Endothelial cell of umbilical vein (primary cell): Measurements from ENCODE around the gene TTK. TPM values are rescaled to one million over a fixed set of nuclear protein-coding genes. Genes with fewer than 3 reads are reported as not detected.

Experiments used
- BruUV-seq: library from RNA; stranded (reverse); fragments of 400-500 nt; replicated peaks from 2 replicates; lab custom pipeline; 2021; lab: Mats Ljungman, UMichigan
- CTCF ChIA-PET: fragments of 300-600, 350-600 bp; sonication (Branson Sonifier 250); formaldehyde crosslinking; loops from one replicate; lab custom pipeline; 2021; ENCODE audit warnings: antibody characterized with exemption, inconsistent platforms; lab: Charles Lee
- POLR2A ChIA-PET: fragments of 300-600, 350-600 bp; sonication (Branson Sonifier 250); formaldehyde crosslinking; loops from one replicate; lab custom pipeline; 2021; ENCODE audit warnings: antibody characterized with exemption, inconsistent platforms; lab: Charles Lee
- DNase-seq: peaks from one replicate; pipeline ENCODE4 v3.0.0-alpha.2; 2011; ENCODE audit warnings: low read depth, low spot score
- FAIRE-seq: peaks from 2 replicates; lab custom pipeline; 2011; peaks lifted over from hg19 to GRCh38; lab: Jason Lieb, UNC
- H2AFZ ChIP-seq: 2 replicates; pipeline ENCODE4 v1.6.0; 2012; ENCODE audit warnings: low read depth, low read length, control low read depth, inconsistent platforms
- H3K27ac ChIP-seq: 2 replicates; pipeline ENCODE4 v1.5.1; 2011; ENCODE audit warnings: low read depth, mild to moderate bottlenecking, control low read depth, low read length, moderate library complexity; ENCODE audit not compliant: insufficient read depth
- H3K27me3 ChIP-seq, 2 experiments: 2 replicates each; pipeline versions ENCODE4 v1.6.0 to v1.6.1; 2011; ENCODE audit warnings: low read length in 2 of 2, mixed read lengths in 1 of 2; ENCODE audit not compliant: control insufficient read depth in 2 of 2, insufficient read depth in 2 of 2
- H3K36me3 ChIP-seq, 2 experiments: 2 replicates in 1 of 2; 3 replicates in 1 of 2; pipeline ENCODE4 v1.5.1; 2011; ENCODE audit warnings: low read length in 2 of 2, mild to moderate bottlenecking in 1 of 2, moderate library complexity in 1 of 2; ENCODE audit not compliant: control insufficient read depth in 2 of 2, insufficient read depth in 2 of 2; ENCODE audit errors: extremely low read depth in 1 of 2
- H3K4me1 ChIP-seq: 3 replicates; pipeline ENCODE4 v1.5.1; 2011; ENCODE audit warnings: mild to moderate bottlenecking, low read length; ENCODE audit not compliant: control insufficient read depth, insufficient read depth; ENCODE audit errors: extremely low read depth
- H3K4me2 ChIP-seq: 2 replicates; pipeline ENCODE4 v1.6.1; 2011; ENCODE audit warnings: low read length, control low read depth, mixed read lengths; ENCODE audit not compliant: insufficient read depth
- H3K4me3 ChIP-seq, 3 experiments: fragments of 200-600 bp in 1 of 3; sonication (generic), shearing (Covaris generic) in 1 of 3; replicated peaks in 1 of 3; 2 replicates each; pipeline ENCODE4 v1.5.1; 2011 to 2016; ENCODE audit warnings: control low read depth in 3 of 3, low read length in 3 of 3, mild to moderate bottlenecking in 2 of 3, inconsistent platforms in 1 of 3, low read depth in 1 of 3, moderate library complexity in 1 of 3; ENCODE audit not compliant: insufficient read depth in 1 of 3
- H3K79me2 ChIP-seq: 2 replicates; pipeline ENCODE4 v1.6.0; 2012; ENCODE audit warnings: low read length, inconsistent platforms; ENCODE audit not compliant: control insufficient read depth, insufficient read depth
- H3K9ac ChIP-seq: replicated peaks from 2 replicates; pipeline ENCODE3; 2011; ENCODE audit warnings: low read length, control low read depth; ENCODE audit not compliant: insufficient read depth; ENCODE audit errors: extremely low read depth
- H3K9me1 ChIP-seq: replicated peaks from 3 replicates; pipeline ENCODE4 v1.6.0; 2011; ENCODE audit warnings: mild to moderate bottlenecking, low read length; ENCODE audit not compliant: control insufficient read depth, insufficient read depth; ENCODE audit errors: extremely low read depth
- H3K9me3 ChIP-seq: replicated peaks from 2 replicates; pipeline ENCODE4 v1.5.1; 2012; ENCODE audit warnings: low read length, inconsistent platforms; ENCODE audit not compliant: control insufficient read depth, insufficient read depth
- H4K20me1 ChIP-seq: replicated peaks from 2 replicates; pipeline ENCODE3; 2011; ENCODE audit warnings: mild to moderate bottlenecking, low read length; ENCODE audit not compliant: control insufficient read depth, insufficient read depth; ENCODE audit errors: extremely low read depth
- FOS ChIP-seq: IDR thresholded peaks from 2 replicates; pipeline ENCODE4 v1.6.1; 2011; ENCODE audit warnings: mild to moderate bottlenecking, low read length, moderate library complexity, borderline replicate concordance; ENCODE audit not compliant: insufficient read depth
- JUN ChIP-seq: IDR thresholded peaks from 2 replicates; pipeline ENCODE4 v1.6.1; 2011; ENCODE audit warnings: borderline replicate concordance, low read depth; ENCODE audit not compliant: insufficient read length, insufficient read depth
- POLR2A ChIP-seq: IDR thresholded peaks from 2 replicates; pipeline ENCODE4 v1.6.1; 2012; ENCODE audit warnings: low read depth, mild to moderate bottlenecking, control low read depth, low read length
- POLR2AphosphoS5 ChIP-seq: IDR thresholded peaks from 2 replicates; pipeline ENCODE4 v1.6.1; 2012; ENCODE audit warnings: low read depth, mild to moderate bottlenecking, control low read depth, low read length, moderate library complexity; ENCODE audit not compliant: insufficient read depth
- dilution Hi-C: fragments of 300-500 bp; cut with MboI; formaldehyde crosslinking; loops from one replicate; pipeline ENCODE4 v1.15.0; 2019; ENCODE audit warnings: low sequenced_read_pairs; ENCODE audit not compliant: extremely low pct_ligation_motif_present
- intact Hi-C: fragments of 100-400 bp; cut with micrococcal nuclease; formaldehyde crosslinking; loops from one replicate; pipeline ENCODE4 v1.10.0; 2022
- polyA plus RNA-seq, 4 experiments: library from polyadenylated mRNA; depleted of rRNA in 3 of 4; stranded (reverse) in 3 of 4; unstranded in 1 of 4; fragments of >200 nt; gene quantifications; 2 replicates each; pipeline versions ENCODE4 v1.2.1 to v1.2.3, GENCODE V29; 2011 to 2012; ENCODE audit warnings: missing spikeins in 1 of 4
- total RNA-seq: library from RNA; stranded (reverse); gene quantifications from 2 replicates; pipeline ENCODE4 v1.2.3, GENCODE V29; 2021

TTK gene
- total and polyA plus RNA-seq, 2 donors (not counting 3 experiments of a cell fraction or from before 2014, with no cell fraction given): 4.1 to 29.4 TPM

- DNase-seq: no peak
- CTCF ChIA-PET: no interaction called here
- H3K9me1 ChIP-seq: no peaks in the 10 kb centered on the region
- TF ChIP-seq POLR2A (no peak), POLR2AphosphoS5 (no peak), FOS (no peak)
- H3K27me3 ChIP-seq: peaks cover 9 to 13% of the 10 kb centered on the region in 2 experiments
- dilution Hi-C loops: no loop called here
- H3K4me1 ChIP-seq: no peaks in the 10 kb centered on the region
- H3K9ac ChIP-seq: no peak overlapping the region
- no peaks in the 10 kb centered on the region for H4K20me1 ChIP-seq
- no peaks in the 10 kb centered on the region for H3K79me2 ChIP-seq
- no TSS peak for BruUV-seq
- no peak overlapping the region for H2AFZ ChIP-seq
- H3K27ac ChIP-seq: no peak overlapping the region
- FAIRE-seq: no peak
- H3K9me3 ChIP-seq: no peaks in the 10 kb centered on the region
- H3K36me3 ChIP-seq: no peaks in the 10 kb centered on the region
- H3K4me2 ChIP-seq: no peak overlapping the region
- no peak overlapping the region for H3K4me3 ChIP-seq
- intact Hi-C loops: no loop called here
- POLR2A ChIA-PET: no interaction called here
Measured at GRCh38 chr6:80077067-80077466, 72.6 kb downstream of the TTK start.

GRCh38 chr6:80088637-80089036 is 84.2 kb downstream of the TTK start:
- CTCF ChIA-PET: interaction anchor here (2.7 kb wide), 1 partner anchor 139 kb away, joined by 14 read pairs; no protein-coding TSS in a partner anchor
- no TSS peak for BruUV-seq

More at GRCh38 chr6:80088637-80089036, 84.2 kb downstream of the TTK start:
- Histone ChIP-seq H3K27ac (no peak overlapping the region), H3K36me3 (no peaks in the 10 kb centered on the region), H3K9me3 (no peaks in the 10 kb centered on the region), H3K4me1 (no peaks in the 10 kb centered on the region), H3K9ac (no peak overlapping the region), H2AFZ (no peak overlapping the region), H3K27me3 (peaks cover 6 to 15% of the 10 kb centered on the region in 2 experiments), H4K20me1 (no peaks in the 10 kb centered on the region), H3K4me2 (no peak overlapping the region), H3K4me3 (no peak overlapping the region), H3K79me2 (no peaks in the 10 kb centered on the region), H3K9me1 (no peaks in the 10 kb centered on the region)
- no peak for TF ChIP-seq JUN
- no peak for TF ChIP-seq POLR2AphosphoS5
- dilution Hi-C loops (no loop called here), intact Hi-C loops (no loop called here)
- POLR2A ChIA-PET: no interaction called here
- DNase-seq (no peak), FAIRE-seq (peak; percentile 4)
